DOHH2 (cell line): ENCODE results near the gene ATP2A3.
"Not testable (repeated sequence)": the region's sequence is repeated elsewhere in the genome, so short reads cannot be mapped to it uniquely, and the experiment has no call there.

Experiments
- H3F3A ChIP-seq: fragments of 200-600 bp; sonication (generic), shearing (Covaris generic); 2 replicates; pipeline ENCODE4 v1.6.0; 2016; ENCODE audit warnings: antibody characterized with exemption, mild to moderate bottlenecking; ENCODE audit not compliant: control insufficient read depth, insufficient read depth
- H3K27ac ChIP-seq: fragments of 200-600 bp; sonication (generic); 2 replicates; pipeline ENCODE4 v1.5.1; 2014; ENCODE audit warnings: low read depth, mild to moderate bottlenecking, low read length, moderate library complexity
- H3K27me3 ChIP-seq: fragments of 200-600 bp; sonication (generic); 2 replicates; pipeline ENCODE4 v1.6.1; 2014; ENCODE audit warnings: mild to moderate bottlenecking, low read length, mixed read lengths; ENCODE audit not compliant: control insufficient read depth
- H3K36me3 ChIP-seq: fragments of 200-600 bp; sonication (generic); 2 replicates; pipeline ENCODE4 v1.6.1; 2014; ENCODE audit warnings: mild to moderate bottlenecking, low read length, moderate library complexity, mixed read lengths; ENCODE audit not compliant: control insufficient read depth
- H3K4me1 ChIP-seq: fragments of 200-600 bp; sonication (generic); 2 replicates; pipeline ENCODE4 v1.6.1; 2014; ENCODE audit warnings: mild to moderate bottlenecking, low read length, mixed read lengths; ENCODE audit not compliant: control insufficient read depth
- H3K4me2 ChIP-seq: fragments of 200-600 bp; sonication (generic); 2 replicates; pipeline ENCODE4 v1.6.0; 2014; ENCODE audit warnings: mild to moderate bottlenecking, low read length, moderate library complexity
- H3K4me3 ChIP-seq: fragments of 200-600 bp; sonication (generic); 2 replicates; pipeline ENCODE4 v1.5.1; 2014; ENCODE audit warnings: mild to moderate bottlenecking, low read length, mixed read lengths
- H3K79me2 ChIP-seq: fragments of 200-600 bp; sonication (generic); 2 replicates; pipeline ENCODE4 v1.6.1; 2014; ENCODE audit warnings: mild to moderate bottlenecking, low read length, mixed read lengths; ENCODE audit not compliant: control insufficient read depth
- H3K9me2 ChIP-seq: fragments of 200-600 bp; sonication (generic); replicated peaks from 2 replicates; pipeline ENCODE4 v1.6.1; 2014; ENCODE audit warnings: mild to moderate bottlenecking, low read length, mixed read lengths; ENCODE audit not compliant: control insufficient read depth
- H3K9me3 ChIP-seq: fragments of 200-600 bp; sonication (generic); 2 replicates; pipeline ENCODE4 v1.6.1; 2014; ENCODE audit warnings: antibody characterized with exemption, low read length, mixed read lengths; ENCODE audit not compliant: control insufficient read depth, insufficient read depth
- H4K20me1 ChIP-seq: fragments of 200-600 bp; sonication (generic); 2 replicates; pipeline ENCODE4 v1.6.0; 2014; ENCODE audit warnings: low read depth, mild to moderate bottlenecking, antibody characterized with exemption, low read length, moderate library complexity; ENCODE audit not compliant: control insufficient read depth, insufficient read depth
- EZH2phosphoT487 ChIP-seq: fragments of 200-600 bp; sonication (generic); IDR thresholded peaks from 2 replicates; pipeline ENCODE4 v1.6.1; 2017; ENCODE audit warnings: borderline replicate concordance, mild to moderate bottlenecking, antibody characterized with exemption, low read length, moderate library complexity, mixed read lengths
- TF ChIP-seq, protein P1 (sequence below): fragments of 200-600 bp; sonication (generic); IDR thresholded peaks from one replicate; pipeline ENCODE4 v1.5.1; 2014; ENCODE audit warnings: antibody characterized with exemption, mild to moderate bottlenecking, low read depth, low read length; ENCODE audit not compliant: poor library complexity, severe bottlenecking

Gene ATP2A3

GRCh38 chr17:3951003-3951402 lies 13.2 kb downstream of the ATP2A3 start:
- TF ChIP-seq, protein P1, sequence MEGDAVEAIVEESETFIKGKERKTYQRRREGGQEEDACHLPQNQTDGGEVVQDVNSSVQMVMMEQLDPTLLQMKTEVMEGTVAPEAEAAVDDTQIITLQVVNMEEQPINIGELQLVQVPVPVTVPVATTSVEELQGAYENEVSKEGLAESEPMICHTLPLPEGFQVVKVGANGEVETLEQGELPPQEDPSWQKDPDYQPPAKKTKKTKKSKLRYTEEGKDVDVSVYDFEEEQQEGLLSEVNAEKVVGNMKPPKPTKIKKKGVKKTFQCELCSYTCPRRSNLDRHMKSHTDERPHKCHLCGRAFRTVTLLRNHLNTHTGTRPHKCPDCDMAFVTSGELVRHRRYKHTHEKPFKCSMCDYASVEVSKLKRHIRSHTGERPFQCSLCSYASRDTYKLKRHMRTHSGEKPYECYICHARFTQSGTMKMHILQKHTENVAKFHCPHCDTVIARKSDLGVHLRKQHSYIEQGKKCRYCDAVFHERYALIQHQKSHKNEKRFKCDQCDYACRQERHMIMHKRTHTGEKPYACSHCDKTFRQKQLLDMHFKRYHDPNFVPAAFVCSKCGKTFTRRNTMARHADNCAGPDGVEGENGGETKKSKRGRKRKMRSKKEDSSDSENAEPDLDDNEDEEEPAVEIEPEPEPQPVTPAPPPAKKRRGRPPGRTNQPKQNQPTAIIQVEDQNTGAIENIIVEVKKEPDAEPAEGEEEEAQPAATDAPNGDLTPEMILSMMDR, result no peak
- TF ChIP-seq EZH2phosphoT487, result no peak
- peaks cover 47% of the 10 kb centered on the region for H3K79me2 ChIP-seq
- no peaks in the 10 kb centered on the region for H3K4me1 ChIP-seq
- peaks cover 85% of the 10 kb centered on the region for H3K36me3 ChIP-seq
- no peaks in the 10 kb centered on the region for H3K9me2 ChIP-seq
- H3K27ac ChIP-seq, result no peak overlapping the region
- H3K4me2 ChIP-seq, result no peak overlapping the region
- no peaks in the 10 kb centered on the region for H3K9me3 ChIP-seq
- no peak overlapping the region for H3K4me3 ChIP-seq
- H3F3A ChIP-seq, result peaks cover 17% of the 10 kb centered on the region
- H3K27me3 ChIP-seq, result no peaks in the 10 kb centered on the region
- peaks cover 6% of the 10 kb centered on the region; the same call in 1 of the 2 replicates for H4K20me1 ChIP-seq

DNA sequence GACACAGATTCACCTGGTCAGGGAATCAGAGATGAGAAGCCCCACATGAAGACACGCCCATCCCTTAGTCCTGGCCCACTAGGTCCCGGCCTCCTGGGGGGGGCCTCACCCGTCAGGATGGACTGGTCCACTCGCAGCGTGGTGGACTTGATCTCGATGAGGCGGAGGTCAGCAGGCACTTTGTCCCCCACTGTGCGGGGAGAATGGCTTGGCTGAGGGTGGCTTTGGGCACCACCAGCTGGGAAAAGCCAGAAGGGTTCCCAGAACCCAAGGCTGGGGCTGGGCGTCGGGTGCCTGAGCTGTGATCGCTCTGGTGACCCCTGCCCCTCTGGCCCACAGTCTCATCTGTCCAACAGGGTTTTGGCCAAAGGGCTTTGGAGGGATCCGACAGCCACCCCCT lies 13.7 kb downstream of the ATP2A3 start:
- no peaks in the 10 kb centered on the region for H3K27me3 ChIP-seq
- H3K27ac ChIP-seq, result no peak overlapping the region
- no peaks in the 10 kb centered on the region for H3K4me1 ChIP-seq
- peaks cover 17% of the 10 kb centered on the region for H3F3A ChIP-seq
- H3K36me3 ChIP-seq, result peaks cover 87% of the 10 kb centered on the region
- H3K4me2 ChIP-seq, result no peak overlapping the region
- TF ChIP-seq, protein P1, result no peak
- no peak for TF ChIP-seq EZH2phosphoT487
- peaks cover 46% of the 10 kb centered on the region for H3K79me2 ChIP-seq
- no peaks in the 10 kb centered on the region for H3K9me3 ChIP-seq
- no peak overlapping the region for H3K4me3 ChIP-seq
- H4K20me1 ChIP-seq, result peaks cover 6% of the 10 kb centered on the region; the same call in 1 of the 2 replicates
- no peaks in the 10 kb centered on the region for H3K9me2 ChIP-seq

DNA sequence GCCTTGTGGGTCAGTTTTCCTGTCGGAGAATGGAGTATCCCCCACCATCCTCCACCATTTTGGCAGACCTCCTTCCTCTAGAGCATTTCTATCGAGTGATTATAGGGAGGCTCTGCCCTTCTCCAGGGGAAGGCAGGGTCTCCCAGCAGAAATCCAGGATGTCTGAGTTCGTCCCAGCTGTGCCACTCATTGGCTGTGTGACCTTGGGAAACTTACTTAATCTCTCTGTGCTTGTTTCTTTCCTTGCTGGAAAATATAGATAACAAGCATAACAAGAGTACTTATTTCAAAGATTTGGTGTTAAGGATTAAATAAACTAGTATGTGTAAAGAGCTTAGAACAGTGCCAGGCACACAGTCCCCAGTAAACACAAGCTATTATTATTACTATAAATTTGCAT lies 14.8 kb downstream of the ATP2A3 start:
- Histone ChIP-seq H3K79me2 (peaks cover 44% of the 10 kb centered on the region), H3K9me2 (no peaks in the 10 kb centered on the region), H3K27ac (no peak overlapping the region), H3K4me2 (no peak overlapping the region), H3K27me3 (no peaks in the 10 kb centered on the region), H3K4me1 (no peaks in the 10 kb centered on the region), H3K4me3 (no peak overlapping the region), H4K20me1 (peaks cover 8% of the 10 kb centered on the region), H3K9me3 (no peaks in the 10 kb centered on the region; the same call in 1 of the 2 replicates), H3K36me3 (peaks cover 88% of the 10 kb centered on the region), H3F3A (peaks cover 17% of the 10 kb centered on the region)
- TF ChIP-seq, protein P1, result no peak
- no peak for TF ChIP-seq EZH2phosphoT487

GRCh38 chr17:3948551-3948950 lies 15.7 kb downstream of the ATP2A3 start:
- not testable (repeated sequence) for H3K9me3 ChIP-seq, H3K4me1 ChIP-seq, H3K4me2 ChIP-seq, H3K27me3 ChIP-seq, H3K9me2 ChIP-seq, H3K4me3 ChIP-seq, H3K27ac ChIP-seq
- H3F3A ChIP-seq, result peaks cover 17% of the 10 kb centered on the region
- H4K20me1 ChIP-seq, result peaks cover 11% of the 10 kb centered on the region
- peaks cover 44% of the 10 kb centered on the region for H3K79me2 ChIP-seq
- peaks cover 89% of the 10 kb centered on the region for H3K36me3 ChIP-seq
